GM18505 (cell line): ENCODE results near the gene STK17B.

Experiments
- ATAC-seq: cut with Tn5 transposase; IDR thresholded peaks from one replicate; pipeline ENCODE4 v1.9.1; 2021; ENCODE audit not compliant: unreplicated experiment
- POLR2A ChIP-seq: IDR thresholded peaks from 4 replicates; pipeline ENCODE4 v1.6.1; 2011; ENCODE audit warnings: borderline replicate concordance; ENCODE audit not compliant: insufficient read depth, insufficient read length; ENCODE audit errors: extremely low read depth

STK17B gene

GRCh38 chr2:196171248-196171871 lies at the start of gene STK17B:
Gene STK17B, minus strand, starts transcription at chr2:196171578. Its CDS starts 8,195 bp downstream, at chr2:196163383.
- ATAC-seq, result peak; percentile 58
- peak; percentile 99 for TF ChIP-seq POLR2A

DNA sequence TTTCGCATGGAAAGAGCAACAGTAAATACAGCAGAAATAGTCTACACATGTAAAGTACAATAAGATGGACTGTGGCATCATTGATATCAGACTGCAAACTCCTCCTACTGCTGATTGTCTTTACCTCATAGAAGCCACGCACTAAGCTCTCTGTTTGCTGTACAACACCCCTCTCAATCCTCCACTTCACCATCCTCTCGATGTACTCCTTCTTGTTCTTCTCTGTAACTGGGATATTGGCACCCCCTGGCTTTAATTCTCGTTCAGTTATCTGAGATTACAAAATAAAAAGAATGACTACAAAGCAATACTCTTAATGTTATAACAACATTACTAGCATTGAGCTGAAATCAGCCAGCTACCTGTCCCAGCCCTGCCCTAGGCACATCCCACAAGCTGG lies 49.3 kb upstream of the STK17B start:
- no peak for TF ChIP-seq POLR2A
- ATAC-seq, result no peak

DNA sequence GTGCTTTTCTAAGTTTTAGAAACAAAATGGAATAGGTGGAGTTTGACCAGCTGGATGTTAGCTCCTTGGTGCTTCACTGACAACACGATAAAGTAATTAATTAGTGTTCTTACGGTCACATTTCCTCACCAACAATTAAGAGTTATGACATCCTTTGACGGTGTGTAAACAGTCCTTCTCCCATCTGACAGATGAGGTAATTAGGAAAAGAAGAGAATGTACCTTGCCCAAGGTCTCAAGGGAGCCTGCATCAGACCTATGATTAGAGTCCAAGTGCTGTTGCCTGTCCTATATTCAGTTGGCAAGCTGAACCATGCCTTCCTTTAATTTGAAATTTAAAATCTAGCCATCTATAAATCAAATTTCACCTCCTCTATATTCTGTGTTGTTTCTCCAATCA lies 48.3 kb upstream of the STK17B start:
- TF ChIP-seq POLR2A, result no peak
- no peak for ATAC-seq

DNA sequence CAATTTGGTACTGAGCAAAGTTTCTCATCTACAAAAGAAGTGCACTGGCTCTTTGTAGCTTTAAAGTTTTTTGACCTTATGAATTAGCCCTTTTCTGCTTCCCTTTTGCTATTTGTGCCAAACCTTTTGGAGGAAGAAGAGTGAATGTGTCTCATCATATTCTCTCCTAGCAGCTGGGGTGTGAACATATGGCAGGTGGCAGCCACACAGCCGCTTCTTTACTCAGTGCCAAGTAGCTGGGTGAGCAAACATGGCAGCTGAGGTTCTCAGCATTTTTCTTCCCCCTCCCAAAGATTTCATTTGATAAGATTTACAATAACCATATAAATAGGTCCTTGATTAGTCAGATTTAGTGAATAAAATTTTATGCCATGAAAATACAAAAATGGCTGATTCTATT lies 46.7 kb upstream of the STK17B start:
- no peak for TF ChIP-seq POLR2A
- no peak for ATAC-seq

- TF ChIP-seq POLR2A, result no peak
- ATAC-seq, result no peak
These were observed 45.7 kb upstream of the STK17B start for GRCh38 chr2:196217116-196217515.

- TF ChIP-seq POLR2A, result no peak
- ATAC-seq, result no peak
These were observed 44.0 kb upstream of the STK17B start for GRCh38 chr2:196215376-196215775.

DNA sequence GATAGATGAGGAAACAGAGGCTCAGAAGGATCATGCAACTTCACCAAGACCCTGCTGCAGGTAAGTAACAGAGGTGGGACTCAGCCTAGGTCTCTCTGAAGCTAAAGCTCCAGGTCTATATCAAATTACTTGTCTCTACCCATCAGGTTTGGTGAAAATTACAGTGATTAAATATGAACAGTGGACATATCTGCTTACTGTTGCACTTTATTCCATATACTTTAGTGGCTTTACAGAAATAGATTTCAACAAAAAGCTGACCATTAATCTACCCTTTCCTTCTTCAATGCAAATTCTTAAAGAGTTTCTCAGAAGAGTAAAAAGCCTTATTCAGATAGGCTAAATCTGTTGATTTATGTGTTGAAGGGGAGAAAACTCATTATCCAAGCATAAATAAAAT lies 42.8 kb upstream of the STK17B start:
- ATAC-seq, result no peak
- TF ChIP-seq POLR2A, result no peak

DNA sequence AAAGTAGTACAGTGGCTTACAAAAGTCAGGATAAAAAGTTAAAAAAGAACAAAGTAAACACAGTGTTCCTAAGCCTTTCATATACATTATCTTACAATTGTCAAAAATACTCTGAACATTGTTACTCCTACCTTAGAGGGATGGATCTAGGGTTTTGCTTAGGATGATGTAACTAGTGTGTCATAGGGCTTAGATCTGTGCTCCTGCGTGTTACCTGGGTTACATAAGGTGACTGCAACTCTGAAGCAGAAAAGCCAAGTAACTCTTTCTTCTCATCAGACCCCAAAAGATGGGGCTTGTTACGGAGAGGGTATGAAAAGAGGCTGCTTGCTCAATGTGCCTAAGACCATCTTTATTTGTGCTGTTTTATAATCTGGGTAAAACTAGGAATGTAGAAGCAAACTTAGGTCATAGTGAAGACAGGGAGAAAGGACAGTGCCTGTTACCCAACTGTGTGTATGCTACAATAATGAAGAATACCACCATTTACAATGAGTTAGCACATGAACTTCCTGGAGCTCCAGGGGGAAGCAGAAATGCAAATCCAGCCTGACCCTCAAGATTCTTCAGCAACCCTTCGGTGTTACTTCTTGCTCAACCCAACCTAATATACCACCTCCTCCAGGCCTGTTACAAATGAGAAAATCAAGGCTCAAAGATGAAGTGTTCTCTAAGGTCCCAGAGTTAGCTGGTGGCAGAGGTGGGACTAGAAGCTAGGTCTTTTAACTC lies 42.0 kb upstream of the STK17B start:
- TF ChIP-seq POLR2A, result no peak
- ATAC-seq, result no peak

GRCh38 chr2:196208915-196209314 lies 37.5 kb upstream of the STK17B start:
- no peak for TF ChIP-seq POLR2A
- ATAC-seq, result no peak

DNA sequence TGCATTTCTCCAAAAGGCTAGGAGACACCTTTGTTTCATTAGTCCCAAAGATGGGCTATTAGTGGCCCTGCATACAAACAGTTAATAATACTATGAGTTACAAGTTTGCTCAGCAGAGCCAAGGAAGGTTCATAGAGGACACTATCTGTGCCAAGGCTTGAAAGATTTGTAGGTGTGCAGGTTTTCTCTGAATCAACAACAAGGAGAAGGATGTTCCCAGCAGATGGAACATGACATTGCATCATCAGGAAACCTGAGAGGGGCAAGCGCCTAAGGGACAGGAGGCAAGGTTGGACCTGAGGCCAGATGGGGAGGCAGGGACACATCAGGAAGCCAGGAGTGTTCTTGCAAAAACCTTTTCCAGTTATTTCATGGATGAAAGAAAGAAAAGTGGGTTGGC lies 35.4 kb upstream of the STK17B start:
- no peak for TF ChIP-seq POLR2A
- no peak for ATAC-seq

- no peak for ATAC-seq
- TF ChIP-seq POLR2A, result no peak
These were observed 34.6 kb upstream of the STK17B start for GRCh38 chr2:196205881-196206435.

- no peak for ATAC-seq
- no peak for TF ChIP-seq POLR2A
These were observed 33.8 kb upstream of the STK17B start for GRCh38 chr2:196205011-196205766.

DNA sequence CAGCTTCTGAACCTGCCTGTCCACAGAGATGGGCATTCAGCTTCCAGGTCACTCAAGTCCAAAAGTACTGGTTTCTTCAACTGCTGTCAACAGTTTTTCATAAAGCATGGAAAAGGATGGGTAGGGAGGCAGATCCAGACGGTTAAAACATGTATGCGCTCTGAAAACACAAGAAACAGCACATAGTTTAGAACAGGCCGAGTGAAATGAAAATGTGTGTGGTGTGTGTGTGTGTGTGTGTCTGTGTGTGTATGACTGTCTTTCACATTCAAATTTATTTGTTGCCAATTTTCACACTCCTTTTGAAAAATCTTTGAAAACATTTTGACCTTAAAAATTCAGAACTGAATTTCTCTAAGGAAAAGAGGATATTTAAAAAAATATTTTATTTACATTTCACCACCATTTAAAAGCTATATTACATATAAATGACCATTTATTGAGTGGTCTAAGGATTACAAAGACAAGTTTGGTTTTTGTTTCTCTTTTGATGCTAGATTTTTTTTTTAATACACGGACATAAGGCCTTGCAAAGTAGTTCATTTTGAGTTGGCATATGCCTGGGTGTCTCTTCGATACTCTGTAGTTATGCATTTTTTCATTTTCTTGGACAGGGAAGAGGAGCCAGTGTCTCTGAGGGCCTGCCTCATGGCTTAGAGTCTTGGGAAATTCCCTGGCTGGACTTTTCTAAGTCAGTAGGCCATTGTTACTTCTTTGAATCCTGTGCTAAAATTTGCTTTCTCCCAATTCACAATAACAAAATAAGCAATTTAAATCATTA lies 30.0 kb upstream of the STK17B start:
- no peak for ATAC-seq
- no peak for TF ChIP-seq POLR2A
